H1 (cell line): Measurements from ENCODE around the gene KRT78. TPM values are rescaled to one million over a fixed set of nuclear protein-coding genes. Genes with fewer than 3 reads are reported as not detected.

Source experiments
- CBX8 ChIP-seq: fragments of 300-800, 300-1000 bp; sonication (generic); IDR thresholded peaks from 2 replicates; pipeline ENCODE4 v1.7.1; 2016; ENCODE audit warnings: low read depth, low read length, borderline replicate concordance
- GABPA ChIP-seq: IDR thresholded peaks from 2 replicates; pipeline ENCODE4 v1.6.1; 2011; ENCODE audit warnings: mild to moderate bottlenecking, low read length, moderate library complexity, borderline replicate concordance; ENCODE audit not compliant: insufficient read depth
- HDAC6 ChIP-seq: IDR thresholded peaks from one replicate; pipeline ENCODE4 v1.7.1; 2012; ENCODE audit warnings: low read depth, mild to moderate bottlenecking, inconsistent platforms, low read length, moderate library complexity
- POLR2AphosphoS5 ChIP-seq: IDR thresholded peaks from 2 replicates; pipeline ENCODE4 v1.6.1; 2011; ENCODE audit warnings: low read depth, low read length
- SP1 ChIP-seq: IDR thresholded peaks from 2 replicates; pipeline ENCODE4 v1.6.1; 2011; ENCODE audit warnings: low read depth, low read length
- TEAD4 ChIP-seq: IDR thresholded peaks from 2 replicates; pipeline ENCODE4 v1.6.1; 2012; ENCODE audit warnings: low read depth, low read length, inconsistent platforms, mixed read lengths
- polyA plus RNA-seq, 7 experiments: library from polyadenylated mRNA; depleted of rRNA in 3 of 7; stranded (reverse) in 5 of 7; unstranded in 2 of 7; fragments of >200 nt in 5 of 7; fragments of 200-250 nt in 2 of 7; gene quantifications; 1 replicate in 5 of 7; 2 replicates in 1 of 7; 4 replicates in 1 of 7; pipeline versions ENCODE4 v1.2.1 to v1.2.3, GENCODE V29; 2011 to 2013; ENCODE audit warnings: missing spikeins in 2 of 7, mixed read lengths in 2 of 7
- total RNA-seq: library from RNA; stranded (reverse); fragmentation: NEBNext Ultra II Directional; extraction: Animal tissue kit (Norgen Biotek cat#: 25700); gene quantifications from 2 replicates; pipeline ENCODE4 v1.2.1, GENCODE V29; 2021
- TF ChIP-seq, protein P1 (sequence below): fragments of 300-600 bp; sonication (generic); IDR thresholded peaks from 2 replicates; pipeline ENCODE4 v1.7.1; 2012; ENCODE audit warnings: low read length, moderate library complexity, mild to moderate bottlenecking, inconsistent platforms; ENCODE audit not compliant: insufficient replicate concordance

KRT78 gene
- total and polyA plus RNA-seq, 2 of the 8 experiments (the other 6 are each of a cell fraction or from before 2014, with no cell fraction given): not detected

DNA sequence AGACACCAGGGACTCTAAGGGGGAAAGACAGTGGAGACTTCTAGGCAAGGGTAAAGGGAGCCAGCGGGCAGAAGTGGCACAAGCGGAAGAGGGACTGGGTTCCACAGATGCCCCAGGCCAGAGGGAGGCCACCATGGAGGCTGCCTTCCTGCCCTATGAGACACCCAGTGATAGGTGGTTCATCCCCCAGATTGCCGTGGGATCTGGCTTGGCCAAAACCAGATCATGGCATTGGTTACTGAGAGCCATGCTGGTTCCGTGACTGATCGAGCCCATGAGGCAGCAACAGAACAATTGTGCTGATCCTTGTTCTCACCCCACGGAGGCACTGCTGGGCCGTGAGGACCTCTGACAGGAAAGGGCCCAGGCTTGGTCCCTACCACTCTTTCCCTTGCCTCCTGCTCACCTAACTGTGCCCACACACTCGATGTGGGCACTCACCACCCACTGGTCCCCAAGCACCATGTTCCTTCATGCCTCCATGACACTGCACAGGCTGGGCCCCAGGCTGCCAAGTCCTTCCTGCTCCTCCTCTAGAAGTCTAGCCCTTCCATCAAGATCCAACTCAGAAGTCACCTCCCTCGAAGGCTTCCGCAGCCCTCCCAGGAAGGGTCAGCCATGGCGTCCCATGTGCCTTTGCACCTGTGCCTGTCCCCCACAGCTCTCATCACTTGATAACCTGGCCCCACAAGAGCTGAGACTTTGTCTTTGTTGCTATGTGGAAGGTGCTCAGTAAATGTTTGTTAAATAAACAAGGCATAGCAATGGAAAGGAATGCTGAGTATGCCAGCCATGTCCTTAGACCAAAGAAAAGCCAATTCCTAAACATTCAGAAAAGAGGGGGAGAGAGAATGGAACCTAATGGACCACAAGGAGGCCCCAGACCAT, 21.9 kb downstream of the KRT78 start (continued):
- TF ChIP-seq, protein P1, sequence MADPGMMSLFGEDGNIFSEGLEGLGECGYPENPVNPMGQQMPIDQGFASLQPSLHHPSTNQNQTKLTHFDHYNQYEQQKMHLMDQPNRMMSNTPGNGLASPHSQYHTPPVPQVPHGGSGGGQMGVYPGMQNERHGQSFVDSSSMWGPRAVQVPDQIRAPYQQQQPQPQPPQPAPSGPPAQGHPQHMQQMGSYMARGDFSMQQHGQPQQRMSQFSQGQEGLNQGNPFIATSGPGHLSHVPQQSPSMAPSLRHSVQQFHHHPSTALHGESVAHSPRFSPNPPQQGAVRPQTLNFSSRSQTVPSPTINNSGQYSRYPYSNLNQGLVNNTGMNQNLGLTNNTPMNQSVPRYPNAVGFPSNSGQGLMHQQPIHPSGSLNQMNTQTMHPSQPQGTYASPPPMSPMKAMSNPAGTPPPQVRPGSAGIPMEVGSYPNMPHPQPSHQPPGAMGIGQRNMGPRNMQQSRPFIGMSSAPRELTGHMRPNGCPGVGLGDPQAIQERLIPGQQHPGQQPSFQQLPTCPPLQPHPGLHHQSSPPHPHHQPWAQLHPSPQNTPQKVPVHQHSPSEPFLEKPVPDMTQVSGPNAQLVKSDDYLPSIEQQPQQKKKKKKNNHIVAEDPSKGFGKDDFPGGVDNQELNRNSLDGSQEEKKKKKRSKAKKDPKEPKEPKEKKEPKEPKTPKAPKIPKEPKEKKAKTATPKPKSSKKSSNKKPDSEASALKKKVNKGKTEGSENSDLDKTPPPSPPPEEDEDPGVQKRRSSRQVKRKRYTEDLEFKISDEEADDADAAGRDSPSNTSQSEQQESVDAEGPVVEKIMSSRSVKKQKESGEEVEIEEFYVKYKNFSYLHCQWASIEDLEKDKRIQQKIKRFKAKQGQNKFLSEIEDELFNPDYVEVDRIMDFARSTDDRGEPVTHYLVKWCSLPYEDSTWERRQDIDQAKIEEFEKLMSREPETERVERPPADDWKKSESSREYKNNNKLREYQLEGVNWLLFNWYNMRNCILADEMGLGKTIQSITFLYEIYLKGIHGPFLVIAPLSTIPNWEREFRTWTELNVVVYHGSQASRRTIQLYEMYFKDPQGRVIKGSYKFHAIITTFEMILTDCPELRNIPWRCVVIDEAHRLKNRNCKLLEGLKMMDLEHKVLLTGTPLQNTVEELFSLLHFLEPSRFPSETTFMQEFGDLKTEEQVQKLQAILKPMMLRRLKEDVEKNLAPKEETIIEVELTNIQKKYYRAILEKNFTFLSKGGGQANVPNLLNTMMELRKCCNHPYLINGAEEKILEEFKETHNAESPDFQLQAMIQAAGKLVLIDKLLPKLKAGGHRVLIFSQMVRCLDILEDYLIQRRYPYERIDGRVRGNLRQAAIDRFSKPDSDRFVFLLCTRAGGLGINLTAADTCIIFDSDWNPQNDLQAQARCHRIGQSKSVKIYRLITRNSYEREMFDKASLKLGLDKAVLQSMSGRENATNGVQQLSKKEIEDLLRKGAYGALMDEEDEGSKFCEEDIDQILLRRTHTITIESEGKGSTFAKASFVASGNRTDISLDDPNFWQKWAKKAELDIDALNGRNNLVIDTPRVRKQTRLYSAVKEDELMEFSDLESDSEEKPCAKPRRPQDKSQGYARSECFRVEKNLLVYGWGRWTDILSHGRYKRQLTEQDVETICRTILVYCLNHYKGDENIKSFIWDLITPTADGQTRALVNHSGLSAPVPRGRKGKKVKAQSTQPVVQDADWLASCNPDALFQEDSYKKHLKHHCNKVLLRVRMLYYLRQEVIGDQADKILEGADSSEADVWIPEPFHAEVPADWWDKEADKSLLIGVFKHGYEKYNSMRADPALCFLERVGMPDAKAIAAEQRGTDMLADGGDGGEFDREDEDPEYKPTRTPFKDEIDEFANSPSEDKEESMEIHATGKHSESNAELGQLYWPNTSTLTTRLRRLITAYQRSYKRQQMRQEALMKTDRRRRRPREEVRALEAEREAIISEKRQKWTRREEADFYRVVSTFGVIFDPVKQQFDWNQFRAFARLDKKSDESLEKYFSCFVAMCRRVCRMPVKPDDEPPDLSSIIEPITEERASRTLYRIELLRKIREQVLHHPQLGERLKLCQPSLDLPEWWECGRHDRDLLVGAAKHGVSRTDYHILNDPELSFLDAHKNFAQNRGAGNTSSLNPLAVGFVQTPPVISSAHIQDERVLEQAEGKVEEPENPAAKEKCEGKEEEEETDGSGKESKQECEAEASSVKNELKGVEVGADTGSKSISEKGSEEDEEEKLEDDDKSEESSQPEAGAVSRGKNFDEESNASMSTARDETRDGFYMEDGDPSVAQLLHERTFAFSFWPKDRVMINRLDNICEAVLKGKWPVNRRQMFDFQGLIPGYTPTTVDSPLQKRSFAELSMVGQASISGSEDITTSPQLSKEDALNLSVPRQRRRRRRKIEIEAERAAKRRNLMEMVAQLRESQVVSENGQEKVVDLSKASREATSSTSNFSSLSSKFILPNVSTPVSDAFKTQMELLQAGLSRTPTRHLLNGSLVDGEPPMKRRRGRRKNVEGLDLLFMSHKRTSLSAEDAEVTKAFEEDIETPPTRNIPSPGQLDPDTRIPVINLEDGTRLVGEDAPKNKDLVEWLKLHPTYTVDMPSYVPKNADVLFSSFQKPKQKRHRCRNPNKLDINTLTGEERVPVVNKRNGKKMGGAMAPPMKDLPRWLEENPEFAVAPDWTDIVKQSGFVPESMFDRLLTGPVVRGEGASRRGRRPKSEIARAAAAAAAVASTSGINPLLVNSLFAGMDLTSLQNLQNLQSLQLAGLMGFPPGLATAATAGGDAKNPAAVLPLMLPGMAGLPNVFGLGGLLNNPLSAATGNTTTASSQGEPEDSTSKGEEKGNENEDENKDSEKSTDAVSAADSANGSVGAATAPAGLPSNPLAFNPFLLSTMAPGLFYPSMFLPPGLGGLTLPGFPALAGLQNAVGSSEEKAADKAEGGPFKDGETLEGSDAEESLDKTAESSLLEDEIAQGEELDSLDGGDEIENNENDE: no peak
- TF ChIP-seq TEAD4: peak; percentile 67
- no peak for TF ChIP-seq GABPA
- TF ChIP-seq HDAC6: no peak
- no peak for TF ChIP-seq POLR2AphosphoS5
- TF ChIP-seq CBX8: no peak
- TF ChIP-seq SP1: peak; percentile 37; the same call in 1 of the 2 replicates
